Spleen (tissue), 11 donors: ENCODE measurements around the gene FUOM. TPM values are rescaled to one million over a fixed set of nuclear protein-coding genes. Genes with fewer than 3 reads are reported as not detected.
A peak's percentile ranks its signal among the peaks of the same experiment; 100 is the strongest.
"Not testable (repeated sequence)": the region's sequence is repeated elsewhere in the genome, so short reads cannot be mapped to it uniquely, and the experiment has no call there.

Experiments
- DNase-seq: peaks from one replicate; pipeline ENCODE4 v3.0.0-alpha.2; 2020
- H3K27ac ChIP-seq, 8 donors: fragments of 200-600 bp; sonication (generic) in 7 of 8; 1 replicate in 4 of 8; 2 replicates in 4 of 8; pipeline versions ENCODE4 v1.5.0 to v1.8.0; 2016 to 2021; ENCODE audit warnings: inconsistent platforms in 4 of 8, mild to moderate bottlenecking in 4 of 8, moderate library complexity in 1 of 8
- H3K27me3 ChIP-seq, 7 donors: fragments of 200-600 bp; sonication (generic) in 6 of 7; replicated peaks in 1 of 7; 1 replicate in 4 of 7; 2 replicates in 3 of 7; pipeline versions ENCODE4 v1.5.0 to v1.8.0; 2016 to 2021; ENCODE audit warnings: inconsistent platforms in 3 of 7, mild to moderate bottlenecking in 1 of 7
- H3K36me3 ChIP-seq, 6 donors: fragments of 200-600 bp; sonication (generic) in 5 of 6; 1 replicate in 4 of 6; 2 replicates in 2 of 6; pipeline versions ENCODE4 v1.5.0 to v1.8.0; 2016 to 2021; ENCODE audit warnings: inconsistent platforms in 2 of 6
- H3K4me1 ChIP-seq, 6 donors: fragments of 200-600 bp; sonication (generic) in 5 of 6; 1 replicate in 3 of 6; 2 replicates in 3 of 6; pipeline versions ENCODE4 v1.5.0 to v1.8.0; 2016 to 2021; ENCODE audit warnings: inconsistent platforms in 3 of 6
- H3K4me3 ChIP-seq, 8 donors: fragments of 200-600 bp; sonication (generic) in 7 of 8; 1 replicate in 4 of 8; 2 replicates in 4 of 8; pipeline versions ENCODE4 v1.5.0 to v1.8.0; 2016 to 2021; ENCODE audit warnings: inconsistent platforms in 4 of 8, mild to moderate bottlenecking in 4 of 8, moderate library complexity in 2 of 8
- H3K9me3 ChIP-seq, 8 donors: fragments of 200-600 bp; sonication (generic) in 7 of 8; 1 replicate in 4 of 8; 2 replicates in 4 of 8; pipeline versions ENCODE4 v1.5.0 to v1.8.0; 2016 to 2021; ENCODE audit warnings: inconsistent platforms in 4 of 8
- CTCF ChIP-seq, 11 experiments: fragments of 200-600 bp in 7 of 11; fragments of 450-650 bp in 4 of 11; sonication (generic) in 4 of 11; IDR thresholded peaks in 8 of 11; conservative IDR thresholded peaks in 3 of 11; 1 replicate in 7 of 11; 2 replicates in 4 of 11; pipeline versions ENCODE4 v1.4.0 to v1.8.0; 2016 to 2021; ENCODE audit warnings: antibody characterized with exemption in 11 of 11, inconsistent platforms in 4 of 11, mild to moderate bottlenecking in 1 of 11
- POLR2A ChIP-seq, 3 donors: fragments of 450-650 bp; IDR thresholded peaks; one replicate each; pipeline ENCODE4 v1.5.1; 2017; ENCODE audit warnings: antibody characterized with exemption in 3 of 3, mild to moderate bottlenecking in 1 of 3
- POLR2AphosphoS5 ChIP-seq, 3 donors: sonication (generic); formaldehyde crosslinking; IDR thresholded peaks; one replicate each; pipeline ENCODE4 v1.5.1; 2017; ENCODE audit warnings: antibody characterized with exemption in 3 of 3
- WGBS, 5 donors: extraction: QIAGEN DNeasy Blood & Tissue Kit in 3 of 5; methylation state at CpG; one replicate each; pipeline versions ENCODE4 v1.1.5 to v1.1.7; 2013 to 2018; 5-methylcytosine and 5-hydroxymethylcytosine counted together
- intact Hi-C: fragments of 100-400 bp; cut with DNase I; formaldehyde crosslinking; loops from one replicate; pipeline ENCODE4 v1.15.0; 2023; ENCODE audit warnings: low total_unique reads
- polyA plus RNA-seq, 3 donors: library from polyadenylated mRNA; stranded (reverse); fragments of 200-250 nt; gene quantifications; one replicate each; pipeline ENCODE4 v1.2.1, GENCODE V29; 2013
- total RNA-seq, 7 donors: library from RNA; depleted of rRNA in 3 of 7; stranded (reverse); fragments of >200 nt in 3 of 7; fragmentation: NEBNext Ultra II Directional in 4 of 7; extraction: Animal tissue kit (Norgen Biotek cat#: 25700) in 4 of 7; gene quantifications; one replicate each; pipeline versions ENCODE4 v1.1.0 to v1.2.1, GENCODE V29; 2016 to 2021
- donor health status: healthy with polysubstance abuse.
- donor health status: DM: no; HTN: no; CAD: no; lungs with moderate emphysema.
- donor health status: DM: no; HTN: no; CAD: no.
- donor health status: Bipolar disorder and iron deficiency.
- donor health status: healthy.
- donor health status: DM: no; HTN: no; CAD: no.
- donor health status: DM: yes; HTN: yes; CAD: no.

Gene FUOM
- total and polyA plus RNA-seq, 10 donors = 25.3 to 79.6 (median 34.6) TPM

- Histone ChIP-seq H3K36me3 (no peaks in the 10 kb centered on the region), H3K4me3 (peak overlapping the region in 7 of 8 donors; percentile 8 to 67 (median 33)), H3K4me1 (peaks cover 7 to 38% (median 31%) of the 10 kb centered on the region in 6 donors), H3K27ac (no peak overlapping the region), H3K9me3 (peaks cover 0 to 8% (median 5%) of the 10 kb centered on the region in 8 donors), H3K27me3 (peaks cover 3 to 75% (median 52%) of the 10 kb centered on the region in 7 donors)
- WGBS, 5 donors = 1 to 7% (median 3%) methylated on average over 51 to 91 of the region's 91 CpGs
- TF ChIP-seq POLR2A (IDR thresholded peaks at IDR 0.05) (no peak), CTCF (IDR thresholded peaks at IDR 0.05 in 8 of 11, conservative IDR thresholded peaks at IDR 0.05 in 3 of 11) (no peak), POLR2AphosphoS5 (IDR thresholded peaks at IDR 0.05) (no peak)
- DNase-seq = no peak
- intact Hi-C loops = no loop called here
Observed at GRCh38 chr10:133325440-133326222, 32.2 kb downstream of the FUOM start.

- Histone ChIP-seq H3K4me3 (peak overlapping the region in 5 of 8 donors; percentile 8 to 67 (median 33)), H3K9me3 (peaks cover 0 to 8% (median 5%) of the 10 kb centered on the region in 8 donors), H3K27me3 (peaks cover 3 to 78% (median 51%) of the 10 kb centered on the region in 7 donors), H3K4me1 (peaks cover 7 to 36% (median 29%) of the 10 kb centered on the region in 6 donors), H3K36me3 (no peaks in the 10 kb centered on the region), H3K27ac (no peak overlapping the region)
- WGBS, 5 donors = 16 to 31% (median 27%) methylated on average over 9 to 20 of the region's 20 CpGs
- peak; percentile 81 for DNase-seq
- intact Hi-C loops = no loop called here
- no peak for TF ChIP-seq POLR2A (IDR thresholded peaks at IDR 0.05)
- TF ChIP-seq POLR2AphosphoS5 (IDR thresholded peaks at IDR 0.05) = no peak
- TF ChIP-seq CTCF (IDR thresholded peaks at IDR 0.05 in 8 of 11, conservative IDR thresholded peaks at IDR 0.05 in 3 of 11) = no peak
Observed at GRCh38 chr10:133324857-133325260, 33.0 kb downstream of the FUOM start.

- DNase-seq = peak; percentile 87
- peak overlapping the region in 1 of 8 donors; percentile 13 for H3K27ac ChIP-seq
Observed at GRCh38 chr10:133324198-133324792, 33.5 kb downstream of the FUOM start.

DNA sequence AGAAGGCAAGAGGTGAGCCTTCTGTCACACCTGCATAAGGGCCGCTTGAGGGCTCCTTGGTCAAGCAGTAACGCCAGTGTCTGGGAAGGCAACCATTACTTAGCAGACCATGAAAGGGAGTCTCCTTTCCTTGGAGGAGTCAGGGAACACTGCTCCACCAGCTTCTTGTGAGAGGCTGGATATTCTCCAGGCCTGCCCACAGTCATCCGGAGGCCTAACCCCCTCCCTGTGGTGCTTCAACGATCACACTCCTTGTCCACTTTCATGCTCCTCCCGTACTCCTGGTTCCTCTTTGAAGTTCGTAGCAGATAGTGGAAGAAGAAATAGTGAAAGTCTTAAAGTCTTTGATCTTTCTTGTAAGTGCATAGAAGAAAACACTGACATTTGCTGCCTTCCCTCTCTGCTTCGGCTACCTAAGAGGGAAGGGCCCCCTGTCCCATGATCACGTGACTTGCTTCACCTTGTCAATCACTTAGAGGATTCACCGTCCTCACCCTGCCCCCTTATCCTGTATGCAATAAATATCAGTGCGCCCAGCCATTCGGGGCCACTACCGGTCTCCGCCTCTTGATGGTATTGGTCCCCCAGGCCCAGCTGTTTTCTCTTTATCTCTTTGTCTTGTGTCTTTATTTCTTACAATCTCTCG, 35.6 kb downstream of the FUOM start:
- H3K4me3 ChIP-seq, H3K9me3 ChIP-seq, H3K27ac ChIP-seq, DNase-seq, intact Hi-C loops, H3K36me3 ChIP-seq: not testable (repeated sequence)
- 70 to 86% (median 80%) methylated on average over 8 to 12 of the region's 14 CpGs for WGBS, 5 donors
- H3K27me3 ChIP-seq = peaks cover 3 to 68% (median 40%) of the 10 kb centered on the region in 7 donors
- peaks cover 7 to 36% (median 29%) of the 10 kb centered on the region in 6 donors for H3K4me1 ChIP-seq

More at GRCh38 chr10:133324198-133324792, 33.5 kb downstream of the FUOM start:
- peaks cover 0 to 8% (median 5%) of the 10 kb centered on the region in 8 donors for H3K9me3 ChIP-seq
- peak in 2 of 3 donors; percentile 21 to 47 for TF ChIP-seq POLR2AphosphoS5 (IDR thresholded peaks at IDR 0.05)
- no peak for TF ChIP-seq POLR2A (IDR thresholded peaks at IDR 0.05)
- TF ChIP-seq CTCF (IDR thresholded peaks at IDR 0.05 in 8 of 11, conservative IDR thresholded peaks at IDR 0.05 in 3 of 11) = no peak
- intact Hi-C loops = no loop called here
- H3K27me3 ChIP-seq = peaks cover 3 to 78% (median 52%) of the 10 kb centered on the region in 7 donors
- no peaks in the 10 kb centered on the region for H3K36me3 ChIP-seq
- WGBS, 5 donors = 13 to 50% (median 19%) methylated on average over 2 to 13 of the region's 13 CpGs
- H3K4me1 ChIP-seq = peaks cover 7 to 30% (median 23%) of the 10 kb centered on the region in 6 donors
- H3K4me3 ChIP-seq = peak overlapping the region in 3 of 8 donors; percentile 14 to 67 (median 22)

DNA sequence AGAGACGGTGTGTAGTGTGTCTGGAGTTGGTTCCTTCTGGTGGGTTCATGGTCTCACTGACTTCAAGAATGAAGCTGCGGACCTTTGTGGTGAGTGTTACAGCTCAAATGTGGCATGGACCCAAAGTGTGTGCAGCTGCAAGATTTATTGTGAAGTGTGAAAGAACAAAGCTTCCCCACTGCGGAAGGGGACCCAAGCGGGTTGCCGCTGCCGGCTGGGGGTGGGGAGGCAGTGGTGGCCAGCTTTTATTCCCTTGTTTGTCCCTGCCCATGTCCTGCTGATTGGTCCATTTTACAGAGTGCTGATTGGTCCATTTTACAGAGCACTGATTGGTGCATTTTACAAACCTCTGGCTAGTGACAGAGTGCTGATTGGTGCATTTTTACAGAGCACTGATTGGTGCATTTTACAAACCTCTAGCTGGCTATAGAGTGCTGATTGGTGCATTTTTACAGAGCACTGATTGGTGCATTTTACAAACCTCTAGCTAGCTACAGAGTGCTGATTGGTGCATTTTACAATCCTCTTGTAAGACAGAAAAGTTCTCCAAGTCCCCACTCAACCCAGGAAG, 36.9 kb downstream of the FUOM start:
- H3K4me3 ChIP-seq, H3K27ac ChIP-seq, H3K36me3 ChIP-seq, H3K9me3 ChIP-seq, intact Hi-C loops, DNase-seq: not testable (repeated sequence)
- Histone ChIP-seq H3K27me3 (peaks cover under 1 to 55% (median 28%) of the 10 kb centered on the region in 7 donors), H3K4me1 (peaks cover 5 to 30% (median 24%) of the 10 kb centered on the region in 6 donors)
- WGBS, 5 donors = 92 to 97% (median 95%) methylated on average over 6 of the region's 6 CpGs
